ENCODE data around the gene DCC.
"Not testable (repeated sequence)": the region's sequence is repeated elsewhere in the genome, so short reads cannot be mapped to it uniquely, and the experiment has no call there.

The DCC gene

GRCh38 chr18:53458268-53458667, 1118.3 kb downstream of the DCC start:
- POLR2A ChIA-PET = no interaction called here
- H3K4me3 ChIP-seq (ENCODE audit: low read depth, low read length) = no peak overlapping the region
- no peak for DNase-seq (ENCODE audit: low read depth, low spot score)
- TF ChIP-seq CTCF (IDR thresholded peaks at IDR 0.05; ENCODE audit: insufficient read depth, low read length, missing control alignments) = no peak
- CTCF ChIA-PET = no interaction called here

- POLR2A ChIA-PET = no interaction called here
- DNase-seq (ENCODE audit: low read depth, low spot score) = peak; percentile 28
These were observed 1119.1 kb downstream of the DCC start for GRCh38 chr18:53458944-53459580.

GRCh38 chr18:53467756-53468155, 1127.8 kb downstream of the DCC start:
- POLR2A ChIA-PET = no interaction called here
- CTCF ChIA-PET = no interaction called here
- no peak for TF ChIP-seq CTCF (IDR thresholded peaks at IDR 0.05; ENCODE audit: insufficient read depth, low read length, missing control alignments)
- H3K4me3 ChIP-seq (ENCODE audit: low read depth, low read length) = no peak overlapping the region
- DNase-seq (ENCODE audit: low read depth, low spot score) = no peak

More at GRCh38 chr18:53458944-53459580, 1119.1 kb downstream of the DCC start:
- H3K4me3 ChIP-seq (ENCODE audit: low read depth, low read length) = no peak overlapping the region
- CTCF ChIA-PET = no interaction called here
- no peak for TF ChIP-seq CTCF (IDR thresholded peaks at IDR 0.05; ENCODE audit: insufficient read depth, low read length, missing control alignments)

- H3K4me3 ChIP-seq (ENCODE audit: low read depth, low read length); POLR2A ChIA-PET; CTCF ChIA-PET; DNase-seq (ENCODE audit: low read depth, low spot score): not testable (repeated sequence)
These were observed 1128.2 kb downstream of the DCC start for GRCh38 chr18:53468173-53468572.

GRCh38 chr18:53472546-53472945, 1132.5 kb downstream of the DCC start:
- ChIA-PET CTCF (no interaction called here), POLR2A (interaction anchor here (0.5 kb wide), 1 partner anchor 685 kb away, joined by 3 read pairs; no protein-coding TSS in a partner anchor)
- no peak for DNase-seq (ENCODE audit: low read depth, low spot score)
- no peak for TF ChIP-seq CTCF (IDR thresholded peaks at IDR 0.05; ENCODE audit: insufficient read depth, low read length, missing control alignments)
- no peak overlapping the region for H3K4me3 ChIP-seq (ENCODE audit: low read depth, low read length)

GRCh38 chr18:53478155-53478554, 1138.2 kb downstream of the DCC start:
- H3K4me3 ChIP-seq (ENCODE audit: low read depth, low read length) = no peak overlapping the region
- CTCF ChIA-PET = no interaction called here
- TF ChIP-seq CTCF (IDR thresholded peaks at IDR 0.05; ENCODE audit: insufficient read depth, low read length, missing control alignments) = no peak
- POLR2A ChIA-PET = no interaction called here
- DNase-seq (ENCODE audit: low read depth, low spot score) = no peak

- CTCF ChIA-PET = no interaction called here
- POLR2A ChIA-PET = no interaction called here
- no peak for DNase-seq (ENCODE audit: low read depth, low spot score)
- TF ChIP-seq CTCF (IDR thresholded peaks at IDR 0.05; ENCODE audit: insufficient read depth, low read length, missing control alignments) = no peak
- no peak overlapping the region for H3K4me3 ChIP-seq (ENCODE audit: low read depth, low read length)
These were observed 1146.3 kb downstream of the DCC start for GRCh38 chr18:53486296-53486695.
